ENCODE measurements around the gene MCF2L2. TPM values are rescaled to one million over a fixed set of nuclear protein-coding genes. Genes with fewer than 3 reads are reported as not detected.
"Not testable (repeated sequence)": the region's sequence is repeated elsewhere in the genome, so short reads cannot be mapped to it uniquely, and the experiment has no call there.

MCF2L2 gene
- 1 to 10 TPM in 3 of 4 donors, under 1 TPM in 1; 0.59 to 4.1 (median 1.7) TPM for total RNA-seq

DNA sequence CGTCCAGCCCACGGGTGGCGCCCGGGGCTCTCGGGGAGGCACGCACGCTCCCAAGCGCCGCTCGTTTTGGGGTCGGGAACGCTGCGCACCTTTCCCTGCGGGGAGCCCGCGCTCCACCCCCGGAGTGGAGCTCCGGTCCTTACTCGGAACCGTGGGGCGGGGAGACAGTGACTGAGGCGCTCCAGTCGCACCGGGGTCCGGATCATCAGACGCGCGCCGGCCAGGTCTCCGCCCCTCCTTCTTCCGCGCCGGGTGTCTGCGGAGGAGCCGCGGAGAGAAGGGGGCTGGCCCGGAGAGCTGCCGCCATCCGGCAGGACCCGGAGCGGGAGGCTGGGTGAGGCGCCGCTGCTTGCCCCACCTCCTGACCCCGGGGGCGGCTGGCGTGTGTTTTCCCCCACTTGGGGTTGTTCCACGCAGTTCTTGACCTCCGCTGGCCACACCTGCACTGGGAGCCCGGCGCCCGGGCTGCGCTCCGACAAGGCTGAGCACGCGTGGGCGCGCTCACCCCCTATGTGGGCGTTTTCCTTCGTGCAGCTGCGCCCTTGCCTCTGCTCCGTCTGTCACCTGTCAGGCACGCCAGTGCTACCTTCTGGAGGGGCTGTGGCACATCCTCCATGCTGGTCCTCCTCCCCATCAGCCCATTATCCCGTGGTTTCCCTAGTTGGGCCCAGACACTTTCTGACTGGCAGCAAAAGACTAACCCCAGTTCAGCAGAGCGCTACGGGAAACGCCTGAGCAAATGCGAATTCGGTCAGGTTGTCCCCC lies at the start of gene MCF2L2:
TSS of gene MCF2L2 (minus strand) at position 173 of the 765 bp plus-strand sequence. CDS start 642 bp downstream, outside the sequence.
- Histone ChIP-seq H3K27me3 (no peaks in the 10 kb centered on the region), H3K36me3 (no peaks in the 10 kb centered on the region), H3K27ac (no peak within 1 kb of the TSS), H3K4me1 (no peaks in the 10 kb centered on the region), H3K9me3 (no peaks in the 10 kb centered on the region), H3K4me3 (peak within 1 kb of the TSS; percentile 36 to 46)
- peak in 1 of 2 donors; percentile 21 for DNase-seq
- no peak for TF ChIP-seq POLR2A (IDR thresholded peaks at IDR 0.05)
- TF ChIP-seq CTCF (IDR thresholded peaks at IDR 0.05) = no peak
- intact Hi-C loops (cut with DNase I; ENCODE audit: low total_unique reads) = no loop called here

DNA sequence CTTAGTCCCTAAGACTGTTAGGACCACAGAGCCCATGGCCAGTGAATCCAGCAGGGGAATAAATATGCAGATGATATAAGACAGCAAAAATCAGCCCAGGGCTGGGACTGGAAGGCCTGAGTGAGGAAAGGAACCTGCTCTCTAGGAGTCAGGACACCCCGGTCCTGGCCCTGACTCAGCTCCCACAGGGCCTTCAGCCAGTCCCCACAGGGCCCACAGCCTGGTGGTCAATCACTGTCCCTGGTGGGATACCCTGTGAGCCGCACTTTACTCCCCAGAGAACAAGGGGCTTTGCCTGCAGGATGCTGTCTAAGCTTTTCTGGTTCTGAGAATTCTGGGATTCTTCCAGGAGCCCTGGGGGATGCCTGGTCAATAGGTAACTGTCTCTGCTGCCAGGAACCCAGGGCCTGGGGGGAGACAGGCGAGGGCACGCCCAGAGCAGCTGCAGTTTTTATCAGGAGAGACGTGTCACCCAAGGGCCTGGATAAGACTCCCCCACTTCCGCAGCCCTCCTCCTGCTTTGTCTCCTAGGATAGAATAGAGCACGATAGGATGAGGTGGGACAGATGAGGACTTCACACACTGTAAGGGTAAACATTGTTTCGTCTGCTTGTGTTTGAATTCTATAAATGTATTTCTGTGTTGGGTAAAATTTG lies 49.5 kb upstream of the MCF2L2 start:
- Histone ChIP-seq H3K9me3 (no peaks in the 10 kb centered on the region), H3K27me3 (no peaks in the 10 kb centered on the region), H3K36me3 (no peaks in the 10 kb centered on the region), H3K27ac (no peak overlapping the region), H3K4me3 (no peak overlapping the region), H3K4me1 (no peaks in the 10 kb centered on the region)
- no peak for TF ChIP-seq POLR2A (IDR thresholded peaks at IDR 0.05)
- TF ChIP-seq CTCF (IDR thresholded peaks at IDR 0.05) = no peak
- intact Hi-C loops (cut with DNase I; ENCODE audit: low total_unique reads) = no loop called here
- DNase-seq = no peak

DNA sequence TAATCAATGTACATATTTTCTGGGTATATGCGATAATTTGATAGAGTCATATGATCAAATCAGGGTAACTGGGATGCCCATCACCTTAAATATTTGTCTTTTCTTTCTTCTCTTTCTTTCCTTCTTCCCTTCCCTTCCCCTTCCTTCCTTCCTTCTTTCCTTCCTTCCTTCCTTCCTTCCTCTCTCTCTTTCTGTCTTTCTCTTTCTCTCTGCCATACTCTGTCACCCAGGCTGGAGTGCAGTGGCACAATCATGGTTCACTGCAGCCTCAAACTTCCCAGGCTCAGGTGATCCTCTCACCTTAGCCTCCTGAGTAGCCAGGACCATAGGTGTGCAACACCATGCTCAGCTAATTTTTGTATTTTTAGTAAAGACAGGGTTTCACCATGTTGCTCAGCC lies 47.3 kb upstream of the MCF2L2 start:
- intact Hi-C loops (cut with DNase I; ENCODE audit: low total_unique reads) = not testable (repeated sequence)

DNA sequence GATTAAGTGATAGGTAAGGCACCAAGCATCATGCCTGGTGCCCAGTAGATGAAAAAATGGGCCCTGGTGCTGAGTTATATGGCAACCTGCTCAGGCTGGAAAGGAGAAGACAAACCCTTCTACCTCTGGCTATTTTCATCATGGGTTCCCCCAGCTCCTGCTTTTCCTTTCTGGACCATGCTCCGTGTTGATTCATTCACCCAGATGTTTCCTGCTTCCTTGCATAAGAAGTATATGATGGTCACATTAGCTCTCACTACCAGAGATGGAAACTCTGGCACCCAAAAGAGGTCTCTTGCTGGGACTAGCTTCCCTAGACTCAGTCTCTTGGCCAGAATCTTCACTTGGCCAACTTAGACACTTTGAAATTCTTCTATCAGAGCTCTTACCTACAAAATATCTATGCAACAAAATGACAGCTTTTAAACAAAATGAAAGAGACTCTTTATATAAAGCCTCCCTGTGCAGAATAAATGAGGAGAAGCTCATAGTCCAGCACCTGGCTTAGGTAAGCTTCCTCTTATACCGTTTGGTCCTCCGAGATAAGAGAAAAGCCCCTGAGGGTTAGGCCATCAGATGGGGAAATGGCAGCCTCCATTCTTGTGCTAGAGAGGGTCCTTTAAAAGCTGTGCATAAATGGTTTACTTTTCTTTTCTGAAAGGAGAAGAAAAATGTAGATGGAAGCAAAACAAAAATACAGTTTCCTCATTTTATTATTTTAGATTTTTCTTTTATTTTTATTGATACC lies 46.8 kb upstream of the MCF2L2 start:
- DNase-seq = no peak
- no peaks in the 10 kb centered on the region for H3K9me3 ChIP-seq
- intact Hi-C loops (cut with DNase I; ENCODE audit: low total_unique reads) = no loop called here

More for the DNA sequence above, 47.3 kb upstream of the MCF2L2 start:
- not testable (repeated sequence) for H3K36me3 ChIP-seq, H3K27ac ChIP-seq, H3K4me1 ChIP-seq, H3K27me3 ChIP-seq, DNase-seq, H3K4me3 ChIP-seq, H3K9me3 ChIP-seq

GRCh38 chr3:183473969-183474368 lies 45.5 kb upstream of the MCF2L2 start:
- Histone ChIP-seq H3K4me1 (no peaks in the 10 kb centered on the region), H3K9me3 (no peaks in the 10 kb centered on the region), H3K36me3 (no peaks in the 10 kb centered on the region), H3K27ac (no peak overlapping the region), H3K4me3 (no peak overlapping the region), H3K27me3 (no peaks in the 10 kb centered on the region)
- no peak for DNase-seq
- intact Hi-C loops (cut with DNase I; ENCODE audit: low total_unique reads) = no loop called here
- TF ChIP-seq CTCF (IDR thresholded peaks at IDR 0.05) (no peak), POLR2A (IDR thresholded peaks at IDR 0.05) (no peak)

More for the DNA sequence above, 46.8 kb upstream of the MCF2L2 start:
- H3K4me3 ChIP-seq = no peak overlapping the region
- H3K27me3 ChIP-seq = no peaks in the 10 kb centered on the region
- no peaks in the 10 kb centered on the region for H3K36me3 ChIP-seq
- H3K4me1 ChIP-seq = no peaks in the 10 kb centered on the region
- H3K27ac ChIP-seq = no peak overlapping the region
- TF ChIP-seq POLR2A (IDR thresholded peaks at IDR 0.05) (no peak), CTCF (IDR thresholded peaks at IDR 0.05) (no peak)

All from uterus (tissue), 4 donors.